NCI-H345 treated with DMSO at 0.1 percent for 48 hours (cell line): ENCODE data around the gene PDCD4.

Source experiments
- DNase-seq: peaks from one replicate; lab custom pipeline; 2025; ENCODE audit not compliant: unreplicated experiment; lab: John Stamatoyannopoulos, UW

PDCD4 gene

DNA sequence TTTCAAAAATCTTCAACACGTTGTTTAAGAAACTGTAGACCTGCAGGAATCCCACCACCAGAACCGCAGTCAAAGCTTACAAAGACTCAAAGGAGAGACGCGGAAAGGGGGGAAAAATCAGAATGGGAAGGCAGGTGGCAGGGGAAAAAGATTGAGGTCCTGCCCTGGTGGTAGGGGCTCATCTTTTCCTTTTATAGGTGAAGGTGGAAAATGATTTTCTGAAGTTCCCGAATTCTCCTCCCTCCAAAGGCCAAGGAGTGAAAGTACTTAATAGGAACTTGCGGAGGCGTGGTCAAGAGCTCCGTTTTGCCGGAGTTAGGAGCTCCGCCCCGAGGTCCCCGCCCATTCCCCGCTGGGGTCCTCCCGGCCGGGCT lies 46.5 kb downstream of the PDCD4 start:
- DNase-seq = peak; percentile 40

GRCh38 chr10:110918643-110919348 lies 47.1 kb downstream of the PDCD4 start, which contains the start of gene BBIP1:
Gene BBIP1, minus strand, starts transcription at chr10:110919180. Its CDS starts 1,023 bp downstream, at chr10:110918157.
- peak; percentile 96 for DNase-seq

DNA sequence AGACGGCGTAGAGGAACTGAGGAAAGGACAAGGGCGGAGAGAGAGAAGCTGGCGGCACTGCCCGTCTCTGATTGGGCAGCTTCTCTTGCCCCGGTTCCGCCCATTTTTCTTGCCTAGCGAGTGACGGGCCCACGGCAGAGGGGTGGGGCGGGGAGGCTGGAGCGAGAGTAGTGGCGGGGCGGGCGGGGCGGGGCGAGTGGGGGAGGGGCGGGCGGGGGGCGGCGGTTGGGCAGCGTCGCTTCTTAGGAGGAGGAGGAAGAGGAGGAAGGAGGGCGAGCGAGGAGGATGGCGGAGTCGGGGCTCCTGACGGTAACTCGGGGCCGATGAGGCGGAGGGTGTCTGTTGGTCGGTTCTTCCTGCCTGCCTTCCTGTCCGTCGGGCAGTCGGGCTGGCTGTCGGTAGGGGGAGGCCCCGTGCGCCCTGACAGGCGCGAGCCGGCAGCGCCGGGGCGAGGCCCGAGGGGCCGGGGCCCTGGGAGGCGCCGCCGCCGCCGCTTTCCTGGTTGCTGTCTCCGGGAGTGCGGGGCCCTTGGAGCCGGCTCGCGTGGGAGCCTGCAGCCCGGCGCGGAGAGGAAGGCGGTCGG lies 47.7 kb downstream of the PDCD4 start, which contains the start of gene SHOC2:
SHOC2 (plus strand) TSS at position 256 of the 583 bp plus-strand sequence. CDS start 44,755 bp downstream, outside the sequence.
- DNase-seq = peak; percentile 37

DNA sequence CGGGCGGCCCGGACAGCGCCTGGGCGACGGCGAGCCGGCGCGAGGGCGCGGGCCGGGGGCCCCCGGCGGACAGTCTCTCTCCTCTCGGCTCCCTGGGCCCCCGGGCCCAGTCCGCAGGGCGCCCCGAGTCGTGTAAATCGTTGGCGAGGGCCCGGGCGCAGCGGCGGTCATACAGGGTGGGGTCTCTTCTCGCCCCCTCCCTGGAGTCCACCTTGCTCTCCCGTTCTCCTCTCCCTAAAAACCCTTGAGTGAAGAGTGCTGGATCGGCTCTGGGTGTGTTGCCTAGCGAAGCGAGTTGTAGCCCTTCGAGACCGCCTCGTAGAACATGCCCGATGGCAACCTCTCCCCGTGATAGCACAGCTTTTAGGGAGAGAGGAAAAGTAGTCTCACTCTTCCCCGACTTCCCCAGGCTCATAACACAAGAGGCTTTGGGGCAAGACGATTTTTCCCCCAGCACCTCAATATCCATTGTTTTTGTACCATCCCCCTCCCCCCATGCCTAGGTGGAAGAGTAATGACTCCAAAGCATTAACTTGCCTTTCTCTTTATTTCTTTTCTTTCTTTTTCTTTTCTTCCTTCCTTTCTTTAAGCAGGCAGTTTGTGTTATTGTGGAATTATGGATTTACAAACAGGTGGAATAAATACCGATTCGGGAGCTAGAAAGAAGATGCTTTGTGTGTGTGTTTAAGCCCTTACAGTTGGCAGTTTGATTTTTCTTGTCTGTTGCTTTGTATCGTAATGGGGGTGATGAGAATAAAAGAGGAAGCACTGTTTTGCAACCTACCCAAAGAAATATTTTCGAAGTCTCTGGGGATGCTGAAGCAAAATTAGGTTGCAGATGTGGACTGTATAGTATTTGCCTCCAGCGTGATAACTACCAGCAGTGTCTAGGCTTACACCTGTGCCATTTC lies 48.5 kb downstream of the PDCD4 start:
- DNase-seq = peak; percentile 8

DNA sequence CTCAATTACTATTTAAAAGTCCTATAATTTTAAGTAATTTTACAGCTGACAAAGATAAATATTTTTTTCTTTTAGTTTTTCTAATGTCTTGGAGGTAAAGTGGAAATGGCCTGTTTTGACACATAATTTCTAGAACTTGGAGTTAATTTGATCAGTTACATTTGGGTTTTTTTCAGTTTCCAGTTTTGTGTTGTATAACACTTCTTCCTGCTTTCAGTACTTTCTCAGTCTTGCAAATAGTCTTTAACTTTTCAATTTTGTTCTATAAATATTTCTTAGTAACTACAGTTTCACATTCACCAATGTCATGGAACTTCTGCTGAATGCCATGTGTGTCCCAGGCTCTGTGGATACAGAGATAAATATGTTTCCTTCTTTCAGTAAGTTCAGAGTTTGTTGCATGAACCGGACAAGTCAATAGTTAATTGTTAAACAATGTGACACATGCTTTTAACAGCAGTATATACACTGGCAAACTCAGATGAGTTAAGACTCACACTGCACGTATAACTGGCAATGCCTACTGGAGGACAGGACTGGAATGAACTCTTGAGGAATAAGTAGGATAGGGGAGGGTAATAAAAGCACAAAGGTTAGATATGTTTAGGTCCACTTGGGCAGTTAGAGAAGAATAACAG lies 52.2 kb downstream of the PDCD4 start:
- no peak for DNase-seq

DNA sequence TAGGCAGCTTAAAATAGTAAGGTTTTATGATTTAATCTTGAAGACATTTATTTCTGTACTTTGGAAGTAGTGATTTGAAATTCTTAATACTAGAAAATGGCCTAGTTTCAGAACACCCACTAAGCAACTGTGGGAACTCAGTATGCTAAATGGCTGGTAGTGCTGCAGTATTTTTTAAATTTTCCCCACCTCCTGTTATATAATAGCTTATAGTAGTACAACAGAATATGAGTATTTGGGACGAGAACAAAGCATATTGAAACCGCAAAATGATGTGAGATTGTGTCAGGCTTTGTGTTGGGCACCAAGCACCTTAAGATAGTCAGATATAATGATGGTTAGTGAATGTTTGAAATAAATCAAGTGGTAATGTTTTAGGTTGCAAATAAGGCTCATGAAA lies 55.7 kb downstream of the PDCD4 start:
- DNase-seq = no peak

- no peak for DNase-seq
Observed at GRCh38 chr10:110931769-110932381, 60.1 kb downstream of the PDCD4 start.

GRCh38 chr10:110932505-110933180 lies 60.9 kb downstream of the PDCD4 start:
- DNase-seq = no peak

- no peak for DNase-seq
Observed at GRCh38 chr10:110936757-110937156, 65.0 kb downstream of the PDCD4 start.

DNA sequence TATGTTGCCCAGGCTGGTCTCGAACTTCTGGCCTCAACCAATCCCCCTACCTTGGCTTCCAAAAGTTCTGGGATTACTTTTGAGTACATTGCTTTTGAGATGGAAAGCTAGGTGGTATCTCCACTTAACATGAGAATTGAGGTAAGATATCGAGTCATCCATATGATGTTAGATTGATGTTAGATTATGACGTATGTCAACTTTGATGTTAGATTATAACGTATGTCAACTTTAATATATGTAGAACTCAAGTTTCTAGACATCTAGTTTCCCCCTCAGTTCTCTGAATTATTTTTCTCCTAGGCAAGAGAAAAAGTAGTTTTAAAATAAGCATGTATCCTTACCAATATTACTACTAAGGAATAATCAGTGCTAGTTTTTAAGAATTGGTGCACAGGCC lies 67.7 kb downstream of the PDCD4 start:
- no peak for DNase-seq

DNA sequence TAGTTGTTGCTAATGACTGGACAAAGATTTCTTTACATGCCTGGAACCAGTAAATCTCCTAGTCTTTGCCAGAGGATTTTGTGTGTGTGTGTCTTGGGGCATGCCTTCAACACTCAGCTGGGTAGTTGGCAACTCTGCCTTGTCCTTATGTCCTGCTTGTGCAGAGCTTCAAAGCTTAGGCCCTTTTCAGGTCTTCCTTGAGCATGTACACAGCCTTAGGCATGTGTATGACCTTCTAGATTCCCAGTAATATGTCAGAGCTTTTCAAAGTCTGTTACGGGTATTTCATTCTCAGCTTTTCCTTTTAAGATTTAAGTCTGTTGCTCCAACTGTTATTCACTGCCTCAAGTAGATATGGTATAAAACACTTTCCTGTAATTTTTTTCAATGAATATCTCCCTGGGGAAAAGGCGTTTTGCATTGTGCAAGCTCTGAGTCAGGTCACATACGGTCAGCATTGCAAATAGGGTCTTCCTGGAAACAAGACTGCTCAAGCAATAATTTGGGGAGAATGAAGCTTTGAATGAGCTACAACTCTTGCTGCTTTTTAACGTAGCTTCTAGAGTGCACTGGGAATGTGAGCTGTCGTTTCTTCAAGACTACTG lies 73.2 kb downstream of the PDCD4 start:
- no peak for DNase-seq

GRCh38 chr10:110946496-110946895 lies 74.8 kb downstream of the PDCD4 start:
- DNase-seq = no peak

DNA sequence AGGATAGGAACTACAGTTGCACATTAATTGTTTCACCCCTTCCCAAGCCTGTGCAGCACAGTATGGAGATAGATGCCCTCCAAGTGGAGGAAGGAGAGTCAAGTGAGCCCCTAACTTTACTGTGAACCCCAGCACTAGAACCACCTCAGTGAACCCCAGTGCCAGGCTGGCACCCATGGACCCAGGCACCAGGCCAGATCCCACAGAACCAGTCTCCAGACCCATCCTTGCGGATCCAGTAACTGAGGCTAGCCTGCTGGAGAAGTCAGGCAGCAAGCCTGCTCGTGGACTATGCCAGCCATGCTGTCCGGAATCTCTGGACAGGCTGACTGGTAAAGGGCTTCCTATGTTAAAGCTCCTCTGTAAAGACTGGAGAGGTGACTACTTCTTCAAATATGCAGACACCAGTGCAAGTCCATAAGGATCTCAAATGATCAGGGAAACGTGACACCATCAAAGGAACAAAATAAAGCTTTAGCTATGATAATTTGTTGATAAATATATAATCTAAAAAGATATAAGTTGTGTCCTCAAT lies 75.4 kb downstream of the PDCD4 start:
- no peak for DNase-seq
